Nephron progenitor cell (in vitro differentiated cells): ENCODE results near the gene RGS14.

Experiments
- DNase-seq: peaks from one replicate; pipeline ENCODE4 v3.0.0; 2021
- H3K27ac Mint-ChIP-seq: 2 replicates; pipeline ENCODE4 v1.8.0; 2021; ENCODE audit warnings: mild to moderate bottlenecking, moderate library complexity, mixed read lengths
- H3K27me3 Mint-ChIP-seq: 2 replicates; pipeline ENCODE4 v1.8.0; 2021; ENCODE audit warnings: mild to moderate bottlenecking, low read depth, mixed read lengths; ENCODE audit not compliant: poor library complexity
- H3K36me3 Mint-ChIP-seq: 2 replicates; pipeline ENCODE4 v1.8.0; 2021; ENCODE audit warnings: low read depth, mixed read lengths
- H3K4me1 Mint-ChIP-seq: 2 replicates; pipeline ENCODE4 v1.8.0; 2021; ENCODE audit warnings: mixed read lengths
- H3K4me3 Mint-ChIP-seq: 2 replicates; pipeline ENCODE4 v1.8.0; 2021; ENCODE audit warnings: mild to moderate bottlenecking, moderate library complexity, mixed read lengths
- H3K9me3 Mint-ChIP-seq: 2 replicates; pipeline ENCODE4 v1.8.0; 2021; ENCODE audit warnings: mild to moderate bottlenecking, moderate library complexity, mixed read lengths
- CTCF ChIP-seq: fragments of 200-600 bp; sonication (generic); IDR thresholded peaks from 2 replicates; pipeline ENCODE4 v1.5.0; 2021; ENCODE audit warnings: antibody characterized with exemption

RGS14 gene

GRCh38 chr5:177393206-177393765, 35.6 kb downstream of the RGS14 start:
- peaks cover 32% of the 10 kb centered on the region for H3K4me1 Mint-ChIP-seq
- TF ChIP-seq CTCF, result no peak
- no peaks in the 10 kb centered on the region for H3K9me3 Mint-ChIP-seq
- no peaks in the 10 kb centered on the region for H3K36me3 Mint-ChIP-seq
- H3K4me3 Mint-ChIP-seq, result no peak overlapping the region
- no peak for DNase-seq
- peaks cover 9% of the 10 kb centered on the region for H3K27me3 Mint-ChIP-seq
- peak overlapping the region; percentile 79 for H3K27ac Mint-ChIP-seq

- no peak for TF ChIP-seq CTCF
- Mint-ChIP-seq H3K36me3 (no peaks in the 10 kb centered on the region), H3K4me1 (peaks cover 25% of the 10 kb centered on the region), H3K4me3 (no peak overlapping the region), H3K9me3 (no peaks in the 10 kb centered on the region), H3K27ac (no peak overlapping the region), H3K27me3 (peaks cover 8% of the 10 kb centered on the region)
- no peak for DNase-seq
Observed at GRCh38 chr5:177393990-177394389, 36.3 kb downstream of the RGS14 start.

DNA sequence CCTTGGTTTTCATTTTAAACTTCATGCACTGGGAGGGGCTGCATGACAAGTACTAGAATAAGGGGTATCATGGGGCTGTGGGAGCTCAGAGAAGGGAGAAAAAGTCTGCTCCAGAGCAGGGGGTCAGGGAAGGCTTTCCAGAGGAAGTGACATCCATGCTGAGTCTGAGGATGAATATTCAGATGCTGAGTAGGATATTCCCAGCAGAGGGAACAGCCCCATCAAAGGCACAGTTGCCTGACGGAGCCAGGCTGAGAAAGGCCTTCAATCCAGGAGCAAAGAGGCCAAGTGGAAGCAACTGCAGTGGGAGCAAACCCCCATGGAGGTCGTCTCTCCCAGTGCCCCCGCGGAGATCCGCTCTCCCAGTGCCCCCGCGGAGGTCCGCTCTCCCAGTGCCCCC, 38.4 kb downstream of the RGS14 start:
- H3K27ac Mint-ChIP-seq, result no peak overlapping the region
- DNase-seq, result no peak
- no peak overlapping the region for H3K4me3 Mint-ChIP-seq
- H3K36me3 Mint-ChIP-seq, result no peaks in the 10 kb centered on the region
- TF ChIP-seq CTCF, result no peak
- H3K9me3 Mint-ChIP-seq, result no peaks in the 10 kb centered on the region
- peaks cover 18% of the 10 kb centered on the region for H3K27me3 Mint-ChIP-seq
- peaks cover 6% of the 10 kb centered on the region for H3K4me1 Mint-ChIP-seq

- Mint-ChIP-seq H3K4me3 (no peak overlapping the region), H3K9me3 (no peaks in the 10 kb centered on the region), H3K36me3 (no peaks in the 10 kb centered on the region), H3K4me1 (no peaks in the 10 kb centered on the region), H3K27me3 (peaks cover 22% of the 10 kb centered on the region), H3K27ac (no peak overlapping the region)
- TF ChIP-seq CTCF, result no peak
- no peak for DNase-seq
Observed at GRCh38 chr5:177396807-177397206, 39.1 kb downstream of the RGS14 start.

- Mint-ChIP-seq H3K36me3 (no peaks in the 10 kb centered on the region), H3K27ac (no peak overlapping the region), H3K4me1 (peaks cover 11% of the 10 kb centered on the region), H3K27me3 (peaks cover 33% of the 10 kb centered on the region), H3K9me3 (no peaks in the 10 kb centered on the region), H3K4me3 (no peak overlapping the region)
- TF ChIP-seq CTCF, result no peak
- no peak for DNase-seq
Observed at GRCh38 chr5:177397875-177398390, 40.2 kb downstream of the RGS14 start.
